Heart right ventricle (tissue), 16 donors: ENCODE results near the gene KLK14. TPM values are rescaled to one million over a fixed set of nuclear protein-coding genes. Genes with fewer than 3 reads are reported as not detected.

Experiments
- ATAC-seq, 8 donors: fragments of 200-7000 bp; cut with Tn5 transposase; one replicate each; pipeline ENCODE4 v1.9.1; 2020; ENCODE audit warnings: mild to moderate bottlenecking in 8 of 8, moderate library complexity in 8 of 8, moderate number of reproducible peaks in 1 of 8
- DNase-seq, 2 donors: peaks; one replicate each; pipeline ENCODE4 v3.0.0-alpha.2; 2020
- H3K27ac ChIP-seq, 10 donors: fragments of 200-600 bp; sonication (generic) in 2 of 10; one replicate each; pipeline versions ENCODE4 v1.5.0 to v1.8.0; 2020 to 2022; ENCODE audit warnings: mild to moderate bottlenecking in 3 of 10
- H3K27me3 ChIP-seq, 7 donors: fragments of 200-600 bp; one replicate each; pipeline ENCODE4 v1.8.0; 2021 to 2022; ENCODE audit warnings: mild to moderate bottlenecking in 2 of 7
- H3K36me3 ChIP-seq, 9 donors: fragments of 200-600 bp; sonication (generic) in 1 of 9; one replicate each; pipeline versions ENCODE4 v1.5.0 to v1.8.0; 2020 to 2022; ENCODE audit warnings: mild to moderate bottlenecking in 2 of 9
- H3K4me1 ChIP-seq, 9 donors: fragments of 200-600 bp; sonication (generic) in 1 of 9; one replicate each; pipeline versions ENCODE4 v1.5.0 to v1.8.0; 2020 to 2022; ENCODE audit warnings: mild to moderate bottlenecking in 4 of 9
- H3K4me3 ChIP-seq, 10 donors: fragments of 200-600 bp; sonication (generic) in 2 of 10; one replicate each; pipeline versions ENCODE4 v1.5.0 to v1.8.0; 2020 to 2022; ENCODE audit warnings: mild to moderate bottlenecking in 7 of 10, moderate library complexity in 2 of 10
- H3K9me3 ChIP-seq, 11 donors: fragments of 200-600 bp in 10 of 11; sonication (generic) in 2 of 11; one replicate each; pipeline versions ENCODE4 v1.5.0 to v1.8.0; 2013 to 2022; ENCODE audit warnings: mild to moderate bottlenecking in 2 of 11, control low read depth in 1 of 11, moderate library complexity in 1 of 11
- CTCF ChIP-seq, 9 donors: fragments of 200-600 bp; sonication (generic) in 2 of 9; IDR thresholded peaks; one replicate each; pipeline versions ENCODE4 v1.5.0 to v1.8.0; 2021 to 2022; ENCODE audit warnings: antibody characterized with exemption in 9 of 9, mild to moderate bottlenecking in 5 of 9, moderate library complexity in 1 of 9
- WGBS, 2 donors: extraction: QIAGEN DNeasy Blood & Tissue Kit; methylation state at CpG; one replicate each; pipeline ENCODE4 v1.1.7; 2013; ENCODE audit warnings: inconsistent platforms in 1 of 2; 5-methylcytosine and 5-hydroxymethylcytosine counted together
- intact Hi-C, 10 donors: fragments of 100-400 bp; cut with DNase I; formaldehyde crosslinking; loops; one replicate each; pipeline versions ENCODE4 v1.11.1 to v1.14.2; 2022
- polyA plus RNA-seq, 2 donors: library from polyadenylated mRNA; stranded (reverse); fragments of 200-250 nt; gene quantifications; one replicate each; pipeline ENCODE4 v1.2.3, GENCODE V29; 2013
- total RNA-seq, 10 donors: library from RNA; stranded (reverse); fragmentation: NEBNext Ultra II Directional in 3 of 10; extraction: Animal tissue kit (Norgen Biotek cat#: 25700) in 3 of 10; gene quantifications; one replicate each; pipeline versions ENCODE4 v1.2.1 to v1.2.4, GENCODE V29; 2021 to 2023
- donor health status: Arrhythmogenic right ventricular cardiomyopathy.
- donor health status: ischemic (EF 13 %, LVEDD 7.1; RV severe dilation, severe dysfunction).
- donor health status: healthy with polysubstance abuse.
- donor health status: DM: no; HTN: yes; CAD: no.
- donor health status: DM: no; HTN: no; CAD: no.
- donor health status: ischemic (EF 25% LVEDD 6.9; RV normal size, moderate dysfunction).
- donor health status: ischemic (EF 25% LVEDD 5.7; RV mildly dilated, moderate dysfunction).
- donor health status: healthy.
- donor health status: DM: yes; HTN: yes; CAD: no.
- donor health status: Ischemic cardiomyopathy.
- donor health status: ischemic (EF 35%, LVEDD 5.7; RV mildly dilated, moderate dysfunction).
- donor health status: nonischemic (EF 11% LVEDD 7.7; RV severe dilation, severe dysfunction).
- donor health status: DM: yes; HTN: yes; CAD: no.
- donor health status: PGD.
- donor health status: ischemic (EF 29% LVEDD 5.4; RV normal size, mild dysfunction).
- donor health status: nonischemic (EF 23%, LVEDD 6.1; RV moderate dilation, normal function).

KLK14 gene
- total and polyA plus RNA-seq, 12 donors: 0.20 to 1.2 (median 0.48) TPM; not detected in 4

GRCh38 chr19:51089786-51090185, 7.1 kb upstream of the KLK14 start:
- no peak for TF ChIP-seq CTCF (IDR thresholded peaks at IDR 0.05)
- WGBS, 2 donors: 70 to 81% methylated on average over 17 of the region's 17 CpGs
- Histone ChIP-seq H3K4me3 (no peak overlapping the region), H3K27ac (no peak overlapping the region), H3K9me3 (no peaks in the 10 kb centered on the region), H3K27me3 (no peaks in the 10 kb centered on the region), H3K36me3 (no peaks in the 10 kb centered on the region), H3K4me1 (peaks cover 0 to under 1% (median 0%) of the 10 kb centered on the region in 9 donors)
- DNase-seq (no peak), ATAC-seq (no peak)
- intact Hi-C loops: loop anchor here in 7 of 10 donors (5.0 to 10.0 kb wide), 4 partner anchors 155 to 165 kb away; no protein-coding TSS in a partner anchor

DNA sequence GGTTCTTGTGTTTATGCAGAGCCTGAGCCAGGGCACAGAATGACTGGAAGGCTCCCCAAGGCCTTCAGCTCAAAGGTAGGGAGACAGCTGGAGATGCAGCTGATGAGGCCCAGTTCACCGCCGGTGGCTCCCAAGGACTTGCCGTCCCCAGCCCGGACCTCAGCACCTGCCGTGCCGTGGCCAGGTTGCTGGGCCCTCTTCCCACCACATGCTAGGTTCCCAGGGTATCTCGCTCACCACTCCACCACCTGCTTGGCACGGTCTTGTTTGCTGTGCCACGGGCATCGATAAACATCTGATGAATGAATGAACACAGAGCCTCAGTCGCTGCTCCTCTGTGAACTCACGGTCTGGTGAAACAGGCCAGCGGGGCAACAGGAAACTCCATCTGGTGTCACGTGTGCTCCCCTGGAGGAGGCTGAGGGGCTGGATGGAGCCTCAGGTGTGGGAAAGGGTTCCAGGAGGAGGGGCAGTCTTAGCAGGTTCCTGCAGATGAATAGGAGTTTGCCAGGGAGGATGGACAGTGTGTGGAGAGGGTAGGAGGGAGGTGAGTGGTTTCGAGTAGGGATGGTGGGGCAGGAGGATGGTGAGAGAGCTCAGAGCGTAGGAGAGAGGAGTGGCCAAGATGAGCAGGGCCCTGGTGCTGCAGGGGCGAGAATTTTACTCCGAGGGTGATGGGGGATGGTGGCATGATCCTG, 3.6 kb upstream of the KLK14 start:
- Histone ChIP-seq H3K27me3 (peaks cover 0 to 4% (median 0%) of the 10 kb centered on the region in 7 donors), H3K27ac (no peak overlapping the region), H3K9me3 (no peaks in the 10 kb centered on the region), H3K36me3 (no peaks in the 10 kb centered on the region), H3K4me3 (no peak overlapping the region), H3K4me1 (no peaks in the 10 kb centered on the region)
- 87 to 88% methylated on average over 18 of the region's 18 CpGs for WGBS, 2 donors
- no peak for TF ChIP-seq CTCF (IDR thresholded peaks at IDR 0.05)
- no peak for ATAC-seq
- no peak for DNase-seq
- intact Hi-C loops: no loop called here

GRCh38 chr19:51084505-51084904, 1.8 kb upstream of the KLK14 start:
- peaks cover 0 to 4% (median 0%) of the 10 kb centered on the region in 7 donors for H3K27me3 ChIP-seq

DNA sequence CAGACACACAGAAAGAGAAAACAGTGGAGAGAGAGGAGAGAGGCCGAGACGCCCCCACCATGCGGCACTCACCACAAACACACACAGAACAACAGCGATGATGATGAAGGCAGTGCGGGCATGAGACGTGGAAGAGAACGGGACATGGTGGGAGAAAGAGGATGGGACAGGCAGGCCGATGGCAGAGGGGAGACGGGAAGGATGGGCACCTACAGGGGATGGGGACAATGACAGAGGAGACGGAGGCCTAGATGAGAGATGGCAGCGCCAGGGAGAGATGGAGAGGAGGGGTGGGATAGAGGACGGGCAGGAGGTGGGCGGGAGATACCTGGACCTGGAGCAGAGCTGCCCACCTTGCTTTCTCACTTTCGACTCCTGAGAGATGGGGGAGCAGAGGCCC, 1.1 kb upstream of the KLK14 start:
- intact Hi-C loops: loop anchor here in 1 of 10 donors (5.0 kb wide), 1 partner anchor 56 kb away; the partner anchor contains the start of gene KLK11
- Histone ChIP-seq H3K27ac (no peak overlapping the region), H3K9me3 (no peaks in the 10 kb centered on the region), H3K27me3 (peaks cover 0 to 4% (median 0%) of the 10 kb centered on the region in 7 donors), H3K36me3 (no peaks in the 10 kb centered on the region), H3K4me1 (peaks cover 0 to 7% (median 3%) of the 10 kb centered on the region in 9 donors), H3K4me3 (no peak overlapping the region)
- ATAC-seq: no peak
- no peak for TF ChIP-seq CTCF (IDR thresholded peaks at IDR 0.05)
- WGBS, 2 donors: 72 to 78% methylated on average over 14 of the region's 14 CpGs
- no peak for DNase-seq

More at GRCh38 chr19:51084505-51084904, 1.8 kb upstream of the KLK14 start:
- Histone ChIP-seq H3K4me3 (no peak overlapping the region), H3K9me3 (no peaks in the 10 kb centered on the region), H3K36me3 (no peaks in the 10 kb centered on the region), H3K4me1 (peaks cover 0 to 4% (median under 1%) of the 10 kb centered on the region in 9 donors), H3K27ac (no peak overlapping the region)
- TF ChIP-seq CTCF (IDR thresholded peaks at IDR 0.05): no peak
- intact Hi-C loops: loop anchor here in 1 of 10 donors (5.0 kb wide), 1 partner anchor 57 kb away; the partner anchor contains the start of gene KLK11
- WGBS, 2 donors: 77 to 81% methylated on average over 6 to 7 of the region's 7 CpGs
- ATAC-seq: no peak
- DNase-seq: no peak
